Sigmoid colon (tissue), 7 donors: ENCODE measurements around the gene NRDE2. TPM values are rescaled to one million over a fixed set of nuclear protein-coding genes. Genes with fewer than 3 reads are reported as not detected.

ENCODE experiments used
- DNase-seq: peaks from one replicate; pipeline ENCODE4 v3.0.0-alpha.2; 2019
- H3K27ac ChIP-seq, 4 donors: fragments of 200-600 bp; sonication (generic); one replicate each; pipeline ENCODE4 v1.5.1; 2016 to 2019; ENCODE audit warnings: mild to moderate bottlenecking in 1 of 4
- H3K27me3 ChIP-seq, 3 donors: fragments of 200-600 bp; sonication (generic); one replicate each; pipeline ENCODE4 v1.5.1; 2019; ENCODE audit warnings: mild to moderate bottlenecking in 1 of 3
- H3K36me3 ChIP-seq, 4 donors: fragments of 200-600 bp; sonication (generic); one replicate each; pipeline ENCODE4 v1.5.1; 2016 to 2019
- H3K4me1 ChIP-seq, 4 donors: fragments of 200-600 bp; sonication (generic); one replicate each; pipeline ENCODE4 v1.5.1; 2017 to 2019
- H3K4me3 ChIP-seq, 4 donors: fragments of 200-600 bp; sonication (generic); one replicate each; pipeline ENCODE4 v1.5.1; 2017 to 2019; ENCODE audit warnings: mild to moderate bottlenecking in 2 of 4, moderate library complexity in 1 of 4
- H3K9me3 ChIP-seq, 4 donors: fragments of 200-600 bp in 3 of 4; sonication (generic) in 3 of 4; one replicate each; pipeline versions ENCODE4 v1.5.1 to v1.6.1; 2013 to 2019
- CTCF ChIP-seq, 4 experiments: fragments of 450-650 bp in 3 of 4; fragments of 200-600 bp in 1 of 4; IDR thresholded peaks; one replicate each; pipeline ENCODE4 v1.5.1; 2016 to 2019; ENCODE audit warnings: antibody characterized with exemption in 4 of 4, mild to moderate bottlenecking in 3 of 4, moderate library complexity in 2 of 4
- EP300 ChIP-seq, 4 donors: sonication (generic); formaldehyde crosslinking; IDR thresholded peaks; one replicate each; pipeline ENCODE4 v1.6.1; 2017; ENCODE audit warnings: antibody characterized with exemption in 4 of 4
- POLR2A ChIP-seq, 2 donors: fragments of 450-650 bp; IDR thresholded peaks; one replicate each; pipeline ENCODE4 v1.6.1; 2016; ENCODE audit warnings: antibody characterized with exemption in 2 of 2, mild to moderate bottlenecking in 2 of 2, moderate library complexity in 2 of 2
- POLR2AphosphoS5 ChIP-seq, 4 donors: sonication (generic); formaldehyde crosslinking; IDR thresholded peaks; one replicate each; pipeline ENCODE4 v1.6.1; 2017; ENCODE audit warnings: antibody characterized with exemption in 4 of 4
- WGBS, 2 donors: extraction: QIAGEN DNeasy Blood & Tissue Kit; methylation state at CpG; one replicate each; pipeline ENCODE4 v1.1.7; 2013; 5-methylcytosine and 5-hydroxymethylcytosine counted together
- intact Hi-C: fragments of 100-400 bp; cut with DNase I; formaldehyde crosslinking; loops from one replicate; pipeline ENCODE4 v1.15.1; 2023
- polyA plus RNA-seq, 3 donors: library from polyadenylated mRNA; stranded (reverse); fragments of 200-250 nt; gene quantifications; one replicate each; pipeline ENCODE4 v1.2.3, GENCODE V29; 2013
- total RNA-seq, 4 donors: library from RNA; depleted of rRNA; stranded (reverse); fragments of >200 nt; gene quantifications; one replicate each; pipeline ENCODE4 v1.1.0, GENCODE V29; 2016
- donor health status: healthy with polysubstance abuse.
- donor health status: Bipolar disorder and iron deficiency.
- donor health status: healthy.

The NRDE2 gene
- total and polyA plus RNA-seq, 7 donors: 4.8 to 25.2 (median 12.5) TPM

GRCh38 chr14:90293766-90294730, 37.7 kb downstream of the NRDE2 start:
- intact Hi-C loops: no loop called here

GRCh38 chr14:90291699-90292098, 40.0 kb downstream of the NRDE2 start:
- H3K27me3 ChIP-seq: no peaks in the 10 kb centered on the region
- intact Hi-C loops: no loop called here
- no peaks in the 10 kb centered on the region for H3K9me3 ChIP-seq
- 92 to 93% methylated on average over 7 of the region's 7 CpGs for whole genome bisulfite sequencing, 2 donors
- H3K36me3 ChIP-seq: peaks cover 15 to 90% (median 27%) of the 10 kb centered on the region in 4 donors
- H3K4me3 ChIP-seq: no peak overlapping the region
- peaks cover 0 to 10% (median 3%) of the 10 kb centered on the region in 4 donors for H3K4me1 ChIP-seq
- no peak for TF ChIP-seq POLR2AphosphoS5 (IDR thresholded peaks at IDR 0.05)
- TF ChIP-seq CTCF (IDR thresholded peaks at IDR 0.05): no peak
- TF ChIP-seq EP300 (IDR thresholded peaks at IDR 0.05): no peak
- no peak for TF ChIP-seq POLR2A (IDR thresholded peaks at IDR 0.05)
- no peak for DNase-seq
- no peak overlapping the region for H3K27ac ChIP-seq

More at GRCh38 chr14:90293766-90294730, 37.7 kb downstream of the NRDE2 start:
- whole genome bisulfite sequencing, 2 donors: 91 to 92% methylated on average over 11 of the region's 11 CpGs
- no peak for DNase-seq
- H3K4me1 ChIP-seq: peaks cover 0 to 11% (median 3%) of the 10 kb centered on the region in 4 donors
- peaks cover 5 to 84% (median 11%) of the 10 kb centered on the region in 4 donors for H3K36me3 ChIP-seq
- no peak for TF ChIP-seq EP300 (IDR thresholded peaks at IDR 0.05)
- TF ChIP-seq POLR2AphosphoS5 (IDR thresholded peaks at IDR 0.05): no peak
- no peak for TF ChIP-seq CTCF (IDR thresholded peaks at IDR 0.05)
- TF ChIP-seq POLR2A (IDR thresholded peaks at IDR 0.05): no peak
- no peak overlapping the region for H3K27ac ChIP-seq
- H3K9me3 ChIP-seq: no peaks in the 10 kb centered on the region
- no peaks in the 10 kb centered on the region for H3K27me3 ChIP-seq
- H3K4me3 ChIP-seq: no peak overlapping the region

- Histone ChIP-seq H3K4me3 (no peak overlapping the region), H3K27ac (no peak overlapping the region), H3K4me1 (no peaks in the 10 kb centered on the region), H3K9me3 (no peaks in the 10 kb centered on the region), H3K27me3 (no peaks in the 10 kb centered on the region), H3K36me3 (peaks cover 15 to 94% (median 36%) of the 10 kb centered on the region in 4 donors)
- 95% methylated on average over 6 of the region's 6 CpGs for WGBS, 2 donors
- intact Hi-C loops: no loop called here
- no peak for DNase-seq
- TF ChIP-seq POLR2AphosphoS5 (IDR thresholded peaks at IDR 0.05) (no peak), EP300 (IDR thresholded peaks at IDR 0.05) (no peak), CTCF (IDR thresholded peaks at IDR 0.05) (no peak), POLR2A (IDR thresholded peaks at IDR 0.05) (no peak)
These were observed 41.3 kb downstream of the NRDE2 start for GRCh38 chr14:90290337-90291011.

GRCh38 chr14:90288651-90289355, 42.9 kb downstream of the NRDE2 start:
- no peaks in the 10 kb centered on the region for H3K4me1 ChIP-seq
- H3K27ac ChIP-seq: no peak overlapping the region
- H3K4me3 ChIP-seq: no peak overlapping the region
- no peak for TF ChIP-seq CTCF (IDR thresholded peaks at IDR 0.05)
- no peak for TF ChIP-seq EP300 (IDR thresholded peaks at IDR 0.05)
- no peak for TF ChIP-seq POLR2AphosphoS5 (IDR thresholded peaks at IDR 0.05)
- TF ChIP-seq POLR2A (IDR thresholded peaks at IDR 0.05): no peak
- H3K9me3 ChIP-seq: no peaks in the 10 kb centered on the region
- peaks cover 15 to 86% (median 38%) of the 10 kb centered on the region in 4 donors for H3K36me3 ChIP-seq
- DNase-seq: no peak
- intact Hi-C loops: no loop called here
- 78 to 86% methylated on average over 12 of the region's 12 CpGs for WGBS, 2 donors
- H3K27me3 ChIP-seq: no peaks in the 10 kb centered on the region
